Right ventricle myocardium inferior (tissue), 1 donor: ENCODE results near the gene ABHD12. TPM values are rescaled to one million over a fixed set of nuclear protein-coding genes. Genes with fewer than 3 reads are reported as not detected.
"Not testable (repeated sequence)": the region's sequence is repeated elsewhere in the genome, so short reads cannot be mapped to it uniquely, and the experiment has no call there.

Experiments used
- ATAC-seq: fragments of 200-7000 bp; cut with Tn5 transposase; one replicate; pipeline ENCODE4 v1.9.1; 2020; ENCODE audit warnings: mild to moderate bottlenecking, moderate library complexity
- DNase-seq: peaks from one replicate; pipeline ENCODE4 v3.0.0; 2021; ENCODE audit errors: missing footprints
- intact Hi-C: fragments of 100-400 bp; cut with DNase I; formaldehyde crosslinking; loops from one replicate; pipeline ENCODE4 v1.11.0; 2022
- total RNA-seq: library from RNA; stranded (reverse); fragmentation: NEBNext Ultra II Directional; extraction: Animal tissue kit (Norgen Biotek cat#: 25700); gene quantifications from one replicate; pipeline ENCODE4 v1.2.1, GENCODE V29; 2021
- donor health status: DM: no; HTN: yes; CAD: no; lungs with severe emphysema.

Gene ABHD12
- total RNA-seq, 1 donor from 2014 or later, result 23.3 TPM

- ATAC-seq, DNase-seq, intact Hi-C loops: not testable (repeated sequence)
Measured at GRCh38 chr20:25334972-25335371, 55.7 kb downstream of the ABHD12 start.

DNA sequence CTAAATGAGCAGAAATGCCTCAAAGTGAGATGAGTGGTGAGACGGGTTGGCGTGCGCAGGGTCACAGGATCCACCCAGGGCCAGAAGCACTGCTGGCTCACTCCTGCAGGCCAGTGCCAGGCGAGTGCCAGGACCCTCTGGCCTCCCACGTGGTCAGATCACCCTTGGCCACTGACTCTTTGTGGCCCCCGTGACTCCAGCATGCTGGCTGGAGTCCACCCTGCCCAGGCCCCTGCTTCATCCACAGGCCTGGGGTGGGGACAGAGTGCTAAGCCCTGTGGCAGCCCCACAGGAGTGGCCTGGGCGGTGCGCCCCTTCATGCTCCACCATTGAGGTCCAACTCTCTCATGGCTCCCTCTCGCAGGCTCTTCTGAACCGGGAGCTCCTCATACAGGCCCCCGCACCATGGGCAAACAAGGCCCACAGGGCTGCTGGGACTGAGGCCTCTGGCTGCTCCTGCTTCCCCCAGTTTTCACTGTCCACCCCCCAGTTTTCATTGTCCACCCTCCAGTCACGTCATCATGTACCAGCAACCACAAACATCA lies 61.6 kb downstream of the ABHD12 start:
- DNase-seq, result no peak
- intact Hi-C loops, result no loop called here
- ATAC-seq, result no peak

GRCh38 chr20:25327521-25328235 lies 63.0 kb downstream of the ABHD12 start:
- intact Hi-C loops, result no loop called here
- ATAC-seq (no peak), DNase-seq (no peak)

GRCh38 chr20:25325997-25326396 lies 64.6 kb downstream of the ABHD12 start:
- ATAC-seq (no peak), DNase-seq (no peak)
- intact Hi-C loops, result no loop called here

DNA sequence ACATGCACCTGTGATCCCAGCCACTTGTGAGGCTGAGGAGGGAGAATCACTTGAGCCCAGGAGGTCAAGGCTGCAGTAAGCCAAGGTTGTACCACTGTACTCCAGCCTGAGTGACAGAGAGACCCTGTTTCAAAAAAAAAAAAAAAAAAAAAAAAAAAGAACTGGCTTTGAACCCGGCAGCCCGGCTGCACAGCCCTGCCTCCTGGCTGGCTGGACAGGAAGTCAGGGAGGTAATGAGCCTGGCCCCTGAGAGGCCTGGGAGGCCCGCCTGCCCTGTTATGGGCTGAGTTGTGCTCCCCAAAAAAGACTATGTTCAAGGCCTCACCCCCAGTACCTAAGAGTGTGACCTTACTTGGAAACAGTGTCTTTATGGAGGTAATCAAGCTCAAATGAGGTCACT lies 65.6 kb downstream of the ABHD12 start:
- intact Hi-C loops, result no loop called here
- DNase-seq (no peak), ATAC-seq (no peak)

- intact Hi-C loops, result no loop called here
- DNase-seq, result no peak
Measured at GRCh38 chr20:25324412-25324811, 66.2 kb downstream of the ABHD12 start.

GRCh38 chr20:25323496-25324246 lies 67.0 kb downstream of the ABHD12 start:
- ATAC-seq, result no peak
- intact Hi-C loops, result no loop called here

More at GRCh38 chr20:25324412-25324811, 66.2 kb downstream of the ABHD12 start:
- peak; percentile 78 for ATAC-seq

GRCh38 chr20:25321991-25322390 lies 68.6 kb downstream of the ABHD12 start:
- DNase-seq (no peak), ATAC-seq (no peak)
- intact Hi-C loops, result no loop called here

More at GRCh38 chr20:25323496-25324246, 67.0 kb downstream of the ABHD12 start:
- DNase-seq, result no peak

GRCh38 chr20:25321262-25321831 lies 69.3 kb downstream of the ABHD12 start:
- intact Hi-C loops, result no loop called here

DNA sequence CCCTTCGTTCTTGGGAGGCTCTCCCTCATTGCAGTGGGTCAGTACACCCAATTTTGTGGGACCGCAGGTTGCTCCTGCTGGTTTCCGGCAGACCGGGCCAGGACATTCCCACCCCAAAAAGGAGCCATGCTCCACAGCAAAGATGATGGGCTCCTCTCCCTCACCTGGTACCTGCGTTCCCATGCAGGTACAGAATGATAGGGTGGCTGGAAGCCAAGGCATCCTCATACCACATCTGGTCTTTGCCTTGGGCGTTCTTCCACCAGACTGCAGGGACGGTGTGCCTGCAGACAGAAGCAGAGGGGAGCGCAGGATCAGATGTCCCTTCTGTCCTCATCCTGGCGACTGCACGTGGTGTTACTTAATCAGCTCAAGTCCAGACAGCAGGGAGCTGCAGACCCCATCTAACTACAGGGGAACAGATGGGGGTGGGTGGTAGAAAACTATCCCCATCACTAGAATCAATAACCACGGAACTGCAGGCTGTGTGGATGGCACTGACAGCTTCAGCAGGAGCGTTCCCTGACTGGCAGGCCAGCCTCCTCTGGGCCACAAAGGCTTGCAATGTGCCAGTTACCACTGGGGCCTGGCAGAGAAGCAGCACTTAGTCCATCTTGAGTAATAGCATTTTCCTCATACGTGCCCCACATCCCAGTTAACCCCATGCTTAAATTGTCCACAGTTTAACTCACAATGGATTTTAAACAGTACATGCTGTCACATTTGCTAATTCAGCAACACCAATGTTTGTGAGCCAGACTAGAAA lies 70.4 kb downstream of the ABHD12 start:
- intact Hi-C loops, result no loop called here
- DNase-seq (no peak), ATAC-seq (no peak)

More at GRCh38 chr20:25321262-25321831, 69.3 kb downstream of the ABHD12 start:
- DNase-seq, result no peak
- ATAC-seq, result no peak

DNA sequence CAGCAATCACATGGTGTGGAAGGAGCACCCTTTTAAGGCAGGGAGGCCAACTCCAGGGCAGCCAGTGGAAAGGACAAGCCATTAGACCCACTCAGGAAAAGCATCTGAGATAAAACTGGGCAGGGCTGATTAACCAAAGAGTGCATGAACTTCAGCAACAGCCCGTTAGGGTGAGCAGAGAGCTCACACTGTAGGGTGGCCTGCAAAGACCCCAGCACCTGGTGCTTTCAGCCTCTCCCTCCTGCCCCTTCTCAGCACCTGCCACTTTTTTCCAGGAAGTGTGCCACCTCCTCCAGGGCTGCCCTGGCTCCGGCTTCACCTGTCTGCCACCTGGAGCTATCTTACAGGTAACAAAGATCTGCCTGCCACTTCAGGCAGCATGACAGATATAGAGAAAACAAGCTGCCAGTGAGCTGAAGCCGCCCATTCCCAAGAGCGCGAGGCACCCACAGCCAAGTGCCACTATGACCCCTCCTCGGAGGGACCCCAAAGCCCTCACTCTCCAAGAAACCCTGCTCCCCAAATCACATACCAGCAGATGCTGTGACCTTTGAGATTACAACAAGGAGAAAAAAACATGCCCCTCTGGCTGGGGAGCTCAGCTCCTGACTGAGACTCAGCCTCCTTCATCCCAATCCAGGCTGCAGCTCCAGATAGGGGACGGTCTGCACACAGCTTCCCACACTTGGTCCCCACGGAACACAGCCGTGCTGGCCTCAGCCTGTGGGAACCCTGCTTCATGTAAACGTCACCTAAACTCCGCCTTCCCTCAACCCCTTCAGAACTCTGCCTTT lies 71.2 kb downstream of the ABHD12 start:
- DNase-seq, result no peak
- intact Hi-C loops, result no loop called here
- ATAC-seq, result peak; percentile 33

- peak; percentile 27 for ATAC-seq
- intact Hi-C loops, result no loop called here
- no peak for DNase-seq
Measured at GRCh38 chr20:25318471-25319240, 72.0 kb downstream of the ABHD12 start.

- no peak for ATAC-seq
- intact Hi-C loops, result no loop called here
- no peak for DNase-seq
Measured at GRCh38 chr20:25317351-25318075, 73.1 kb downstream of the ABHD12 start.

- intact Hi-C loops, result no loop called here
- ATAC-seq (no peak), DNase-seq (no peak)
Measured at GRCh38 chr20:25316506-25317190, 74.0 kb downstream of the ABHD12 start.

DNA sequence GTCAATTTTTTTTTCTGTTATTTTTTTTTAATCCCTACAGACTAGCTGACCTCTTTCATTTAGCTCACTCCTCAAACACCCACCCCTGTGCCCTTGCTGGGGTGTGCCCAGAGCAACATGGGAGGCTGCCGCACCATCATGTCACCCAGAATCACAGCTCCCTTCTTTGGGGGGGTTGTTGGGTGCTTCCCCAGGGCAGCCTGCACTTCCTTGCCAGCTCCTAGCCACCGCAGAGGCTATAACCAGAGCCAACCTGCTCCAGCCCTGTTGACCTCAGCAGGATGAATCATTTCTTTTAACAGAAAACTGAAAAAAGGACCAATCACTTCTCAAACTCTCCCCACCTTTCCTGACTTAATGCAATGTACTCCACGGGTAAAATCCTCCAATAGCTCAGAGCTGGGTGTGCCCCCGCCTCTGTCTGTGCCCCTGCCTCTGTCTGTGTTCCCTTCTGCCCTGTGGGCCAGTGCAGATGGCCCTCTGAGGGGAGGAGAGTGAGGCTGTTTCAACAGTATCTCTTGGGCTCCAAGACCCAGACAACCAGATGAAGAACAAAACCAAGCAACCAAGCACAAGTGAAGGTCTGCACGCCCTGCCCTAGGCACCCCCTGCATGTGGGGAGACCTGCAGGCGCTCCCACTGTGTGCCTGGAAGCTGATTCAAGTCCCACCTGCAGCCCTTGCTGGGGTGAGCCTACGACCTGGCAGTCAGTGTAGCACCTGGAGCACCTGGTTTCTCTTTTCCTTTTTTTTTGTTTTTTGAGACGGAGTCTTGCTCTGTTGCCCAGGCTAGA lies 75.0 kb downstream of the ABHD12 start:
- DNase-seq (no peak), ATAC-seq (no peak)
- intact Hi-C loops, result no loop called here
